Breast epithelium (tissue), 3 donors: ENCODE data around the gene WWOX.

Source experiments
- CTCF ChIP-seq, 3 donors: fragments of 450-650 bp; IDR thresholded peaks; one replicate each; pipeline ENCODE4 v1.5.1; 2016 to 2017; ENCODE audit warnings: antibody characterized with exemption in 3 of 3, mild to moderate bottlenecking in 3 of 3, moderate library complexity in 3 of 3
- POLR2A ChIP-seq: fragments of 450-650 bp; IDR thresholded peaks from one replicate; pipeline ENCODE4 v1.6.1; 2016; ENCODE audit warnings: antibody characterized with exemption, mild to moderate bottlenecking, moderate library complexity

- TF ChIP-seq POLR2A: no peak
- no peak for TF ChIP-seq CTCF (IDR thresholded peaks at IDR 0.05)
Measured at GRCh38 chr16:78745108-78746019, 645.9 kb downstream of the WWOX start.
